CD8-positive, alpha-beta memory T cell (primary cell): ENCODE measurements around the gene TLE2. TPM values are rescaled to one million over a fixed set of nuclear protein-coding genes. Genes with fewer than 3 reads are reported as not detected.

Experiments used
- CTCF ChIA-PET: fragments of 350-600 bp; sonication (Branson Sonifier 250); formaldehyde crosslinking; loops from one replicate; lab custom pipeline; 2021; ENCODE audit warnings: antibody characterized with exemption; lab: Charles Lee
- POLR2A ChIA-PET: fragments of 350-600 bp; sonication (Branson Sonifier 250); formaldehyde crosslinking; loops from one replicate; lab custom pipeline; 2021; ENCODE audit warnings: antibody characterized with exemption; lab: Charles Lee
- DNase-seq, 5 donors: peaks; one replicate each; pipeline versions ENCODE4 v3.0.0 to v3.0.0-alpha.2; 2020 to 2022; ENCODE audit warnings: mixed read lengths in 1 of 5
- H3K27ac ChIP-seq: one replicate; pipeline ENCODE4 v1.7.0; 2013; ENCODE audit warnings: low read depth, mild to moderate bottlenecking, low read length, moderate library complexity
- H3K27me3 ChIP-seq: 2 replicates; pipeline ENCODE4 v1.7.0; 2013; ENCODE audit warnings: low read length, mild to moderate bottlenecking; ENCODE audit not compliant: insufficient read depth, poor library complexity, severe bottlenecking
- H3K36me3 ChIP-seq: 2 replicates; pipeline ENCODE4 v1.7.0; 2013; ENCODE audit warnings: mild to moderate bottlenecking, low read length, moderate library complexity; ENCODE audit not compliant: insufficient read depth
- H3K4me1 ChIP-seq: 2 replicates; pipeline ENCODE4 v1.7.0; 2013; ENCODE audit warnings: mild to moderate bottlenecking, low read length, moderate library complexity; ENCODE audit not compliant: insufficient read depth
- H3K4me3 ChIP-seq: 2 replicates; pipeline ENCODE4 v1.7.0; 2013; ENCODE audit warnings: mild to moderate bottlenecking, low read length
- H3K9me3 ChIP-seq: 2 replicates; pipeline ENCODE4 v1.7.0; 2013; ENCODE audit warnings: mild to moderate bottlenecking, low read length
- H3K27ac Mint-ChIP-seq, 8 donors: one replicate each; pipeline ENCODE4 v1.8.0; 2020 to 2021; ENCODE audit warnings: mixed read lengths in 8 of 8, mild to moderate bottlenecking in 6 of 8, inconsistent platforms in 3 of 8, moderate library complexity in 3 of 8
- H3K27me3 Mint-ChIP-seq, 2 donors: one replicate each; pipeline ENCODE4 v1.8.0; 2020 to 2021; ENCODE audit warnings: mixed read lengths in 2 of 2, mild to moderate bottlenecking in 1 of 2, moderate library complexity in 1 of 2
- H3K36me3 Mint-ChIP-seq, 3 donors: one replicate each; pipeline ENCODE4 v1.8.0; 2020 to 2021; ENCODE audit warnings: mixed read lengths in 3 of 3, inconsistent platforms in 1 of 3, mild to moderate bottlenecking in 1 of 3
- H3K4me1 Mint-ChIP-seq, 3 donors: one replicate each; pipeline ENCODE4 v1.8.0; 2020 to 2021; ENCODE audit warnings: mixed read lengths in 3 of 3, inconsistent platforms in 1 of 3, mild to moderate bottlenecking in 1 of 3
- H3K4me3 Mint-ChIP-seq, 7 donors: one replicate each; pipeline ENCODE4 v1.8.0; 2020 to 2021; ENCODE audit warnings: mixed read lengths in 7 of 7, mild to moderate bottlenecking in 6 of 7, moderate library complexity in 4 of 7, inconsistent platforms in 2 of 7
- H3K9me3 Mint-ChIP-seq, 5 donors: one replicate each; pipeline ENCODE4 v1.8.0; 2020 to 2022; ENCODE audit warnings: mixed read lengths in 5 of 5, mild to moderate bottlenecking in 3 of 5, moderate library complexity in 2 of 5, inconsistent platforms in 1 of 5
- polyA plus RNA-seq: library from polyadenylated mRNA; unstranded; fragments of 300-500 nt; fragmentation: Illumina TruSeq; gene quantifications from one replicate; pipeline ENCODE4 v1.2.3, GENCODE V29; 2021
- total RNA-seq, 2 experiments: library from RNA; stranded (reverse); gene quantifications; one replicate each; pipeline ENCODE4 v1.2.3, GENCODE V29; 2021

Gene TLE2
- total RNA-seq (1 to 10 TPM; 3.8 to 5.3 TPM), polyA plus RNA-seq (5.0 TPM)

DNA sequence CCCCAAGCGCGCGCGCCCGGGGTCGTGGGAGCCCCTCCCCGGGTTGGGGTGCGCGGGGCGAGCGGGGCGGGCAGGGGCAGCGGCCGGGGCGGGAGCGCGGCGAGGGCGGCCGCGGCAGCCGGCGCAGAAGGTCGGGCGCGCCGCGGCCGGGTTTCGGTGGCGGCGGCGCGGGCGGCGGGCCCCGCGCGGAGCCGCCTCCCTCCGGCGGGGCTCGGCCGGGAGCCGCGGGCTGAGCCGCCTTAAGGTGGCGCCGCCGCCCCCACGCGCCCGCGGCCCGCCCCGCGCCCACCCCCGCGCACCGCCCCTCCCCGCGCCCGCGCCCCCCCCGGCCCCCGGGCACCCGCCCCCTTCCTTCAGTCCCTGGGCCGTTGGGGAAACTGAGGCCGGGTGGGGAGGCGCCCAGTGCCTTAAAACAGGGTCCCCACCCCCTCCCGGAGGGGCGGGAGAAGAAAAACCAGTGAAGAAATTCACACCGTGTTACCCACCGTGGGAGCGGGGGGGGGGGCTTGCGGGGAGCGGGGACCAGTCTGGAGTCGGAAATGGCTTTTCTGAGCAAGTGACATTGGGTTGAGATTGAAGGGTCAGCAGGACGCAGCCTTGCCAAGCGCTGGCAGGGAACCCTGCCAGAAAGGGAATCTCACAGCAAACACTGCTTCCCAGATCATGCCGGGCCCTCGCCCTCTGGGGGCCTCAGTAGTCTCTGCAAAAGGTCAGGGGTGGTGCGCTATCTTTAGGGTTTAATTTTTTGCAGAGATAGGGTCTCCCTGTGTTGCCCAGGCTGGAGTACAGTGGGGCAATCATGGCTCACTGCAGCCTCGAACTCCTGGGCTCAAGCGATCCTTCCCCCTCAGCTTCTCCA, at the start of gene TLE2:
Gene TLE2 (minus strand): TSS at position 216 of the 859 bp plus-strand sequence. CDS start 376 bp downstream, outside the sequence.
- no peaks in the 10 kb centered on the region for H3K36me3 ChIP-seq
- DNase-seq: no peak
- Mint-ChIP-seq H3K27me3 (peaks cover 0 to 7% of the 10 kb centered on the region in 2 donors), H3K36me3 (no peaks in the 10 kb centered on the region), H3K4me1 (peaks cover 16 to 40% (median 30%) of the 10 kb centered on the region in 3 donors), H3K27ac (peak within 1 kb of the TSS in 6 of 8 donors; percentile 13 to 92 (median 59)), H3K4me3 (peak within 1 kb of the TSS; percentile 70 to 90 (median 78)), H3K9me3 (no peaks in the 10 kb centered on the region)
- H3K27me3 ChIP-seq: no peaks in the 10 kb centered on the region
- CTCF ChIA-PET: interaction anchor here (1.1 kb wide), 1 partner anchor 52 kb away, joined by 3 read pairs; no protein-coding TSS in a partner anchor
- no peaks in the 10 kb centered on the region for H3K9me3 ChIP-seq
- POLR2A ChIA-PET: no interaction called here
- no peak within 1 kb of the TSS for H3K27ac ChIP-seq
- H3K4me3 ChIP-seq: peak within 1 kb of the TSS; percentile 59
- H3K4me1 ChIP-seq: peaks cover 21% of the 10 kb centered on the region

DNA sequence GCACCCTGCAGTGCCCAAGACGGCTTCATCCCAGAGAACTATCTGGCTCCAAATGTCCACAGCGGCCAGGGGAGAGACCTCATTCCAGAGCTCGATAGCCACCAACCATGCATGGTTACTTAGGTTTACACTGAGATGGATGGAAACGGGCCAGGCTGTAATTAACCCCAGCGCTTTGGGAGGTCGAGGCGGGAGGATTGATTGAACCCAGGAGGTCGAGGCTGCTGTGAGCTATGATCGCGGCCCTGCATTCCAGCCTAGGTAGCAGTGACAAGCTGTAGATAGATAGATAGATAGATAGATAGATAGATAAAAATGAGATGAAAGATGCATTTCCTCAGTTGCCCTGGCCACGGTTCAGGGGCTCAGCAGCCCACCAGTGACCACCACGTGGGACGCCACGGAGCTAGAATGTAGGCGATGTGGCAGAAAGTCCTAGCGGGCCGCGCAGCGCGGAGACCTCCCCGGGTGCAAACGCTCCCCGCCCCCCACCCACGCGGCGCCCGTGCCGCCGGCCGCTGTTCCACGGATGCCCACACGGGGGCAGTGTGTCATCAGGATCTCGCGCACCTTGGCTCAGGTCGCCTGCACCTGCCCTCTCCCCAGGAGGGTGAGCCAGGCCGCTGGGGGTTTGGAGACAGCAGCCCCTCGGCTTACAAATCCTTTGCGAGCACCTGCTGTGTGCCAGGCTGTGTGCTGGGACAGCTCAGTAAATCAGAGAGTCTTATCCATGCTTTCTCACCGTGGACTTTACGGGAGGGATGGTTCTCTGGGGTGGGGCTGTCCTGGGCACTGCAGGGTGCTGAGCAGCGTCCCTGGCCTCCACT, 46.7 kb upstream of the TLE2 start:
- POLR2A ChIA-PET: interaction anchor here (0.9 to 1.5 kb wide), 3 partner anchors 11 to 108 kb away, joined by 3 read pairs; no protein-coding TSS in a partner anchor
- H3K9me3 ChIP-seq: no peaks in the 10 kb centered on the region
- no peaks in the 10 kb centered on the region for H3K27me3 ChIP-seq
- CTCF ChIA-PET: interaction anchor here (0.7 to 5.3 kb wide), 28 partner anchors 8 to 272 kb away, joined by 3 to 43 read pairs (median 4); no protein-coding TSS in a partner anchor
- Mint-ChIP-seq H3K4me1 (peaks cover 0 to 7% (median 3%) of the 10 kb centered on the region in 3 donors), H3K27ac (no peak overlapping the region), H3K27me3 (peaks cover 0 to 2% of the 10 kb centered on the region in 2 donors), H3K4me3 (no peak overlapping the region), H3K9me3 (no peaks in the 10 kb centered on the region), H3K36me3 (no peaks in the 10 kb centered on the region)
- no peak overlapping the region for H3K4me3 ChIP-seq
- no peak overlapping the region for H3K27ac ChIP-seq
- H3K36me3 ChIP-seq: no peaks in the 10 kb centered on the region
- peak; percentile 56 to 81 (median 71) for DNase-seq
- peaks cover 5% of the 10 kb centered on the region for H3K4me1 ChIP-seq

DNA sequence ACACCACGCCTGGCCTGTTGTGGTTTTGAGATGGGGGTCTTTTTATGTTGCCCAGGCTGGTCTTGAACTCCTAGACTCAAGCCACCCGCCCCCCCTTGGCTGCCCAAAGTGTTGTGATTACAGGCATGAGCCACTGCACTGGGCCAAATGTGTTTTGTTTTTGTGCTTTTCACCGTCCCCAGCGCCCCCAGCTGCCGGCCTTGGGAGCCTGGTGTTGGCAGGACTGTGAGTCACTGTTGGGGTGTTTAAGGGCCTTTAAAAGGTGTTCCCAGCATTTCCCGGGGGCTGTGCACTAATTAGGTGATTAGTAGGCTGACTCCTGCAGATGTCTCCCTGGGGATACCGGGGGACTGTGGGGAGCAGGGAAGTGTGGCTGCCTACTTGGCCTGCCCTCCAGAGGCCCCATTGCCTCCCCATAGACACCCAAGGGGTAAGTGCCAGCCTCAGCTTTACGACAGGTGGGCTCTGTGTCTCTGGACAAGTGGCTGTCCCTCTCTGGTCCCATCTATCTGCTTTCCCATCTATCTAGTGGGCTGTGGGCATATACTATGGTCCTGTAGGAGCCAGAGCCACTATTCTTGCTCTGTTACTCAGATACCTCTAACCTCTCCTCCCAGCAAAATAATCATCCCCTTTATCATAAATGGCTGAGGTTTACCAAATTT, 45.0 kb upstream of the TLE2 start:
- H3K27me3 Mint-ChIP-seq: peaks cover 0 to 2% of the 10 kb centered on the region in 2 donors
- DNase-seq: no peak
- POLR2A ChIA-PET: no interaction called here

DNA sequence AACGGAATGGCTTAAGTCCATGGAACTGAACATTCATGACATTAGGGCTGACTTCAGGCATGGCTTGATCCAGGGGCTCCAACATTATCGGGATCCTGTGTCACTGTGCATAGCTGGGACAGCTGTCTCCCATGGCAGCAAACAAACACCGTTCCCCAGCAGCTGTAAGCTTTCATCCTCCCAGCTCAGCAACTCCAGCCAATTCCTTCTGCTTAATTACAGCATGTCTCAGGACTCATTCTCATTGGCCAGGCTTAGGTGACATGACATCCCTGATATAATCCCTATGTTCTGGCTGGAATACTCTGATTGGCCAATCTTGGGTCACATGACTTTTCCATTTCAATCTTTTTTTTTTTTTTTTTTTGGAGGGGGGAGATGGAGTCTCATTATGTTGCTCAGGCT, 44.1 kb upstream of the TLE2 start:
- no peaks in the 10 kb centered on the region for H3K36me3 Mint-ChIP-seq
- POLR2A ChIA-PET: no interaction called here

More for the DNA sequence above, 45.0 kb upstream of the TLE2 start:
- peaks cover 5% of the 10 kb centered on the region for H3K4me1 ChIP-seq
- CTCF ChIA-PET: interaction anchor here (0.8 to 5.3 kb wide), 2 partner anchors 30 to 123 kb away, joined by 3 to 43 read pairs; no protein-coding TSS in a partner anchor
- H3K9me3 Mint-ChIP-seq: no peaks in the 10 kb centered on the region
- no peaks in the 10 kb centered on the region for H3K9me3 ChIP-seq
- no peak overlapping the region for H3K4me3 Mint-ChIP-seq
- H3K4me1 Mint-ChIP-seq: peaks cover 0 to 7% (median 3%) of the 10 kb centered on the region in 3 donors
- no peaks in the 10 kb centered on the region for H3K36me3 Mint-ChIP-seq
- H3K27me3 ChIP-seq: no peaks in the 10 kb centered on the region
- no peak overlapping the region for H3K27ac ChIP-seq
- no peaks in the 10 kb centered on the region for H3K36me3 ChIP-seq
- no peak overlapping the region for H3K4me3 ChIP-seq
- no peak overlapping the region for H3K27ac Mint-ChIP-seq

DNA sequence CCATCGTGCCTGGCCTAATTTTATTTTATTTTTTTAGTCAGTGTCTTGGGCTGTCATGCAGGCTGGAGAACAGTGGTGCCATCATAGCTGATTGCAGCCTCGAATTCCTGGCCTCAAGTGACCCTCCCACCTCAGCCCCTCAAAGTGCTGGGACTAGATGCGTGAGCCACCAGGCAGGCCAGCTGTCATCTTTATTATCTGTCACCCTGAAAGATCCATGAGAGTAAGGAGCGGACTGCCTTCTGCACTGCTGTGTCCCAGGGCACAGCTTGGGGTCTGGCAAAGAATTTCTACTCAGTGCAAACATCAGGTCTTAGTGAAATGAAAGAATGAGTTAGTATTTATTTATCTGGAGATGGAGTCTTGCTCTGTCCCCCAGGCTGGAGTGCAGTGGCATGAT, 42.7 kb upstream of the TLE2 start:
- Mint-ChIP-seq H3K4me1 (peaks cover 0 to 7% (median 3%) of the 10 kb centered on the region in 3 donors), H3K36me3 (no peaks in the 10 kb centered on the region), H3K27ac (peak overlapping the region in 1 of 8 donors; percentile 20), H3K9me3 (no peaks in the 10 kb centered on the region), H3K27me3 (peaks cover 0 to 2% of the 10 kb centered on the region in 2 donors), H3K4me3 (no peak overlapping the region)
- peaks cover 5% of the 10 kb centered on the region for H3K4me1 ChIP-seq
- H3K36me3 ChIP-seq: no peaks in the 10 kb centered on the region
- POLR2A ChIA-PET: no interaction called here
- H3K4me3 ChIP-seq: no peak overlapping the region
- no peaks in the 10 kb centered on the region for H3K9me3 ChIP-seq
- no peaks in the 10 kb centered on the region for H3K27me3 ChIP-seq
- no peak for DNase-seq
- H3K27ac ChIP-seq: no peak overlapping the region
- CTCF ChIA-PET: interaction anchor here (1.4 to 2.0 kb wide), 3 partner anchors 11 to 121 kb away, joined by 4 to 7 read pairs (median 4); no protein-coding TSS in a partner anchor

More for the DNA sequence above, 44.1 kb upstream of the TLE2 start:
- CTCF ChIA-PET: interaction anchor here (0.8 to 5.3 kb wide), 3 partner anchors 13 to 123 kb away, joined by 3 to 43 read pairs (median 7); no protein-coding TSS in a partner anchor
- Mint-ChIP-seq H3K9me3 (no peaks in the 10 kb centered on the region), H3K4me3 (peak overlapping the region in 1 of 7 donors; percentile 54), H3K27me3 (peaks cover 0 to 2% of the 10 kb centered on the region in 2 donors), H3K4me1 (peaks cover 0 to 7% (median 3%) of the 10 kb centered on the region in 3 donors), H3K27ac (peak overlapping the region in 1 of 8 donors; percentile 24)
- peaks cover 5% of the 10 kb centered on the region for H3K4me1 ChIP-seq
- H3K36me3 ChIP-seq: no peaks in the 10 kb centered on the region
- H3K4me3 ChIP-seq: no peak overlapping the region
- DNase-seq: no peak
- no peaks in the 10 kb centered on the region for H3K9me3 ChIP-seq
- no peaks in the 10 kb centered on the region for H3K27me3 ChIP-seq
- H3K27ac ChIP-seq: no peak overlapping the region

DNA sequence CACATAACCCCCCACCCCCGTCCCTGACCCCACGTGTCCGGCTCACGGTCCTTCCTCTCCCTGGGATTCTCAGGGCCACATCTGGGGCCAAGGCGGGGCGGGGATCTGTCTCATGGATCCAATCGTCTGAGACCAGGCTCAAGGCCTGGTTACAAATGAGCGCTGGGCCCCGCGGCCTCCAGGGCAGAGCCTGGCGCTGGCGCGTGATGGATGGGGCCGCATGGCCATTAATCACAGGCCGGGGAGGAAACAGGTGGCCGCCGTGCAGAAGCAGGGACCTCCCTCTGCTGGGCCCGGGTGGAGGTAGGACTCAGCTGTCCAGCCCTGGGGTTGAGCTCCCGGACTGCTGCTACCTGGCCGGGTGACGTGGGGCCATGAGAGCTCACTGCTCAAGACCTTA, 39.0 kb upstream of the TLE2 start:
- H3K27ac ChIP-seq: no peak overlapping the region
- H3K27ac Mint-ChIP-seq: no peak overlapping the region
- H3K27me3 ChIP-seq: no peaks in the 10 kb centered on the region
- peaks cover 0 to 2% of the 10 kb centered on the region in 2 donors for H3K27me3 Mint-ChIP-seq
- no peaks in the 10 kb centered on the region for H3K36me3 ChIP-seq
- H3K9me3 ChIP-seq: no peaks in the 10 kb centered on the region
- no peaks in the 10 kb centered on the region for H3K36me3 Mint-ChIP-seq
- H3K4me1 Mint-ChIP-seq: peaks cover 4 to 8% (median 6%) of the 10 kb centered on the region in 3 donors
- no peak overlapping the region for H3K4me3 Mint-ChIP-seq
- DNase-seq: no peak
- ChIA-PET POLR2A (no interaction called here), CTCF (interaction anchor here (0.6 to 1.3 kb wide), 4 partner anchors 8 to 118 kb away, joined by 3 to 4 read pairs (median 3); no protein-coding TSS in a partner anchor)
- no peaks in the 10 kb centered on the region for H3K9me3 Mint-ChIP-seq
- H3K4me1 ChIP-seq: peaks cover 11% of the 10 kb centered on the region
- no peak overlapping the region for H3K4me3 ChIP-seq

DNA sequence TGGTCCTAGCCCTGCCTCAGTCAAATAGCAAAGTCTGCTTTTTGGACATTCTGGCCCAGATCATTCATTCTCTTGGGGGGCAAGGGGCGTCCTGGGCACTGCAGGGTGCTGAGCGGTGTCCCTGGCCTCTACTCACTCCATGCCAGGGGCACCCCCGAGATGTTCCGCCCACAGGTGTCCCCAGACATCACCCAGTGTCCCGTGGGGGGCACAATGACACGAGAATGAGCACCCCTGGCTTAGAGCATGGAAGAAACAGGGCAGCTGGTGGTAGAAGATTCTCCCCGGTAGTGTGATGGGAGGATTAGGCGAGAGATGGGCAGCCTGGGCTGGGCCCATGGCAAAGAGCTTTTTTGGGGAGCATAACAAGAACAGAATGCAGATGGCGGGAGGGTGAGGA, 38.5 kb upstream of the TLE2 start:
- Mint-ChIP-seq H3K36me3 (peaks cover 0 to 2% (median 0%) of the 10 kb centered on the region in 3 donors), H3K9me3 (no peaks in the 10 kb centered on the region), H3K27me3 (peaks cover 0 to 2% of the 10 kb centered on the region in 2 donors), H3K4me3 (no peak overlapping the region), H3K4me1 (peaks cover 7 to 12% (median 10%) of the 10 kb centered on the region in 3 donors), H3K27ac (peak overlapping the region in 2 of 8 donors; percentile 69 to 77)
- H3K4me3 ChIP-seq: no peak overlapping the region
- H3K36me3 ChIP-seq: no peaks in the 10 kb centered on the region
- H3K27me3 ChIP-seq: no peaks in the 10 kb centered on the region
- ChIA-PET CTCF (interaction anchor here (0.6 to 1.1 kb wide), 2 partner anchors 8 to 117 kb away, joined by 3 read pairs; no protein-coding TSS in a partner anchor), POLR2A (no interaction called here)
- H3K4me1 ChIP-seq: peaks cover 14% of the 10 kb centered on the region
- DNase-seq: no peak
- H3K27ac ChIP-seq: no peak overlapping the region
- no peaks in the 10 kb centered on the region for H3K9me3 ChIP-seq
